NCI-H2029 treated with DMSO at 0.1 percent for 48 hours (cell line): Measurements from ENCODE around the gene WDR72.
A peak's percentile ranks its signal among the peaks of the same experiment; 100 is the strongest.
"Not testable (repeated sequence)": the region's sequence is repeated elsewhere in the genome, so short reads cannot be mapped to it uniquely, and the experiment has no call there.

ENCODE experiments used
- DNase-seq: peaks from one replicate; lab custom pipeline; 2025; lab: John Stamatoyannopoulos, UW

The WDR72 gene

GRCh38 chr15:53759411-53759931 is at the start of gene WDR72:
TSS of gene WDR72 (minus strand) at chr15:53759663. CDS start at chr15:53733149, 26,514 bp downstream.
- DNase-seq: no peak

- DNase-seq: no peak
Measured at GRCh38 chr15:53808058-53808706, 48.7 kb upstream of the WDR72 start.

GRCh38 chr15:53807501-53807900 is 48.0 kb upstream of the WDR72 start:
- no peak for DNase-seq

GRCh38 chr15:53802672-53803071 is 43.2 kb upstream of the WDR72 start:
- no peak for DNase-seq

GRCh38 chr15:53791581-53791980 is 32.1 kb upstream of the WDR72 start:
- DNase-seq: no peak

GRCh38 chr15:53789654-53790375 is 30.4 kb upstream of the WDR72 start:
- DNase-seq: no peak

- no peak for DNase-seq
Measured at GRCh38 chr15:53786401-53786800, 26.9 kb upstream of the WDR72 start.

- not testable (repeated sequence) for DNase-seq
Measured at GRCh38 chr15:53785241-53785640, 25.8 kb upstream of the WDR72 start.

GRCh38 chr15:53762916-53763315 is 3.5 kb upstream of the WDR72 start:
- no peak for DNase-seq

GRCh38 chr15:53758412-53758811 is 1.1 kb downstream of the WDR72 start:
- DNase-seq: peak; percentile 16

GRCh38 chr15:53757906-53758305 is 1.6 kb downstream of the WDR72 start:
- no peak for DNase-seq

- DNase-seq: no peak
Measured at GRCh38 chr15:53753813-53754212, 5.7 kb downstream of the WDR72 start.

GRCh38 chr15:53752406-53752805 is 7.1 kb downstream of the WDR72 start:
- no peak for DNase-seq

GRCh38 chr15:53747501-53748068 is 11.9 kb downstream of the WDR72 start:
- no peak for DNase-seq

- DNase-seq: peak; percentile 26
Measured at GRCh38 chr15:53746101-53746500, 13.4 kb downstream of the WDR72 start.

GRCh38 chr15:53739651-53740050 is 19.8 kb downstream of the WDR72 start:
- DNase-seq: no peak

GRCh38 chr15:53739187-53739586 is 20.3 kb downstream of the WDR72 start:
- DNase-seq: no peak

- no peak for DNase-seq
Measured at GRCh38 chr15:53721334-53722087, 38.0 kb downstream of the WDR72 start.

- DNase-seq: peak; percentile 1
Measured at GRCh38 chr15:53716909-53717876, 42.3 kb downstream of the WDR72 start.

- DNase-seq: no peak
Measured at GRCh38 chr15:53713218-53713617, 46.2 kb downstream of the WDR72 start.

- no peak for DNase-seq
Measured at GRCh38 chr15:53710906-53711305, 48.6 kb downstream of the WDR72 start.
